Fibroblast of villous mesenchyme (primary cell): ENCODE results near the gene SOBP. TPM values are rescaled to one million over a fixed set of nuclear protein-coding genes. Genes with fewer than 3 reads are reported as not detected.
A peak's percentile ranks its signal among the peaks of the same experiment; 100 is the strongest.
"Not testable (repeated sequence)": the region's sequence is repeated elsewhere in the genome, so short reads cannot be mapped to it uniquely, and the experiment has no call there.

Experiments used
- DNase-seq: peaks from one replicate; pipeline ENCODE4 v3.0.0-alpha.2; 2010; ENCODE audit warnings: low read depth
- H3K4me3 ChIP-seq: 2 replicates; pipeline ENCODE4 v1.5.1; 2011; ENCODE audit warnings: low read depth, mild to moderate bottlenecking, low read length
- total RNA-seq: library from RNA; depleted of rRNA; stranded (reverse); fragments of >200 nt; gene quantifications from 2 replicates; pipeline ENCODE4 v1.2.3, GENCODE V29; 2012
- TF ChIP-seq, protein P1 (sequence below): IDR thresholded peaks from 2 replicates; pipeline ENCODE4 v1.5.1; 2012; ENCODE audit warnings: low read depth, mild to moderate bottlenecking, low read length; ENCODE audit not compliant: insufficient read depth

The SOBP gene
- total RNA-seq, 1 donor = 1.3 TPM

DNA sequence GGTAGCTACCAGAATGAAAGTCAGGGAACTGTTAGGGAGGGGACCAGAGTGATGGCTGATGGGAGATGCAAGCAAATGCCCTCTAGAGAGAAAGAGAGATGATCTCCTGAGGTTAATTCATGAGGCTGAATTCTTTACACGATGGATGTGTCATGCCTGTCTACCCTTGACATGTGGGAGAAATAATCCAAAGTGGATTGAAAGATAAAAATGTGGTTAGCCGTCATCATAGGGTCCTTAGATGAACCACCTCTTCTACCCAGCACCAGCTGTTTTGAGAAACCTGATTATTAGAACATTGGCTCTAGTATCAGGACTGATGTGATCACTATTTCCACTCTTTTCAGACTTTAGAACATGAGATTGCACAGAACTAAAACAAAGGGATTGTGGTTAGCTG is 53.6 kb downstream of the SOBP start:
- H3K4me3 ChIP-seq = no peak overlapping the region
- TF ChIP-seq, protein P1, sequence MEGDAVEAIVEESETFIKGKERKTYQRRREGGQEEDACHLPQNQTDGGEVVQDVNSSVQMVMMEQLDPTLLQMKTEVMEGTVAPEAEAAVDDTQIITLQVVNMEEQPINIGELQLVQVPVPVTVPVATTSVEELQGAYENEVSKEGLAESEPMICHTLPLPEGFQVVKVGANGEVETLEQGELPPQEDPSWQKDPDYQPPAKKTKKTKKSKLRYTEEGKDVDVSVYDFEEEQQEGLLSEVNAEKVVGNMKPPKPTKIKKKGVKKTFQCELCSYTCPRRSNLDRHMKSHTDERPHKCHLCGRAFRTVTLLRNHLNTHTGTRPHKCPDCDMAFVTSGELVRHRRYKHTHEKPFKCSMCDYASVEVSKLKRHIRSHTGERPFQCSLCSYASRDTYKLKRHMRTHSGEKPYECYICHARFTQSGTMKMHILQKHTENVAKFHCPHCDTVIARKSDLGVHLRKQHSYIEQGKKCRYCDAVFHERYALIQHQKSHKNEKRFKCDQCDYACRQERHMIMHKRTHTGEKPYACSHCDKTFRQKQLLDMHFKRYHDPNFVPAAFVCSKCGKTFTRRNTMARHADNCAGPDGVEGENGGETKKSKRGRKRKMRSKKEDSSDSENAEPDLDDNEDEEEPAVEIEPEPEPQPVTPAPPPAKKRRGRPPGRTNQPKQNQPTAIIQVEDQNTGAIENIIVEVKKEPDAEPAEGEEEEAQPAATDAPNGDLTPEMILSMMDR = no peak
- no peak for DNase-seq

DNA sequence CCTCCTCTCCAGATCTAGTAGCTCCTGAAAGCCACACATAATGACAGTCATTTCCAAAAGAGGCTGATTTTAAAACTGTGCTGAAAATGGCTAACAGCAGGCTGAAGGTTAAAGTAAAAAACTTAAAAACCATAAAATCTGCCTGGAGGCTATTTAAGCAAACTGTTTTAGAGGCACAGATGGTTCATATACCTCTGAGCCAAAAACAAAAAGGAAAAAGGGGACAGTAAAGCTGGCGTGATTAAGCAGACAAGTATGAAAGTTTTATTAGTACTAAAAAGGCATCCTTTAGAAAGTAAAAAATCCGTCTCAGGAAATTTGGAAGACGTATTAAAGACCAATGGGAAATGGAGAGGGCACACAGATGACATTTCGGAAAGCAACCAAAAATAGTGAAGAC is 55.8 kb downstream of the SOBP start:
- H3K4me3 ChIP-seq = no peak overlapping the region
- TF ChIP-seq, protein P1 = no peak
- peak; percentile 55 for DNase-seq

DNA sequence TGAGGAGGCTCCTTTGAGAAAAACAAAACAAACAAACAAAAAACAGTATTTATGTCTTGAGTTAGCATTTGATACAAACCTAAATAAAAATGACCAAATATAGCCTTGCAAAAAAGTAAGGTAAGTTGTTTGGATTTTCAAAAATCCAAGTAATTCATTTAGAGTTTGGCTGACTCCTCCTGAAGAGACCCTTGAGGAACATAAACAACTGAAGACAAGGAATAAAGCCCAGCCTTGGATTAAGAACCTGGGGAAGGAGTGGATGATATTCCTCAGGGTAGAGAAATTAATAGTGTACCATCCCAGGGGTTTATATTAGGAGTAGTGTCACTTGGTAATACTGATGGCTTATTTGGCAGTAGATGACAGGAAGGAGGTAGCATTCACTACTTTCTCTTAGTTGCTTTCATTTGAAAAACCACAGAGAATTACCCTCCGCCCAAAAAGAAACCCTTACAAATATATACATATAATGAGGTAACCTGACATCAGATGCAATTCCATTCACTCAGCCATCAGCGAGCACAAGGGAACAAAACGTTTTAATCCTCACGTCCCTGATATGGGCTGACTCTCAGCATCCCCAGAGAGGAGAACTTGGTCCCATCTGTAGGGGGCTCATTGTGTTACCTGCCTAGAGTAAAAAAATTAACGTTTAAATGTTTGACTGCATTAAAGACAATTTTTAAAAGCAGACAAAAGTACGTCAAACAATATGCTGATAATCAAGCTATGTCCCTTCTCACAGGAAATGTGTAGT is 57.0 kb downstream of the SOBP start:
- TF ChIP-seq, protein P1 = no peak
- DNase-seq = no peak

DNA sequence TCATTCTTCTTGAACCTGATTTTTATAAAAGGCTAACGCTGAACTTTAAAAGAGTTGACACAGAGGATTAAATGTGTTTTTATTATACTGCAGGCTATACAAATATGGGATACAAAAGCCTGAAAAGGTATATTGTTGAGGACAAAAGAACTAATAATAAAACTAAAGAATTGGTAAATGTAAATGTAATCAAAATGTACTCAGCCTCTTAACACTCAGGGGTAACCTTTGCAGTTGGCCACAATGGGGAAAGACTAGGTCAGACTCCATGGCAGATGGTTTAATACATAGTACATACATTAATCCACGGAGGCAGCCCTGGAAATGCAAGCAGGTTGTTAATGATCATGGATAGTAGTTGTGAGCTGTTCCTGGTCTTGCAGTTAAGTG is 57.5 kb downstream of the SOBP start:
- no peak for DNase-seq
- TF ChIP-seq, protein P1 = no peak
- H3K4me3 ChIP-seq = no peak overlapping the region

More for the DNA sequence above, 57.0 kb downstream of the SOBP start:
- no peak overlapping the region for H3K4me3 ChIP-seq

DNA sequence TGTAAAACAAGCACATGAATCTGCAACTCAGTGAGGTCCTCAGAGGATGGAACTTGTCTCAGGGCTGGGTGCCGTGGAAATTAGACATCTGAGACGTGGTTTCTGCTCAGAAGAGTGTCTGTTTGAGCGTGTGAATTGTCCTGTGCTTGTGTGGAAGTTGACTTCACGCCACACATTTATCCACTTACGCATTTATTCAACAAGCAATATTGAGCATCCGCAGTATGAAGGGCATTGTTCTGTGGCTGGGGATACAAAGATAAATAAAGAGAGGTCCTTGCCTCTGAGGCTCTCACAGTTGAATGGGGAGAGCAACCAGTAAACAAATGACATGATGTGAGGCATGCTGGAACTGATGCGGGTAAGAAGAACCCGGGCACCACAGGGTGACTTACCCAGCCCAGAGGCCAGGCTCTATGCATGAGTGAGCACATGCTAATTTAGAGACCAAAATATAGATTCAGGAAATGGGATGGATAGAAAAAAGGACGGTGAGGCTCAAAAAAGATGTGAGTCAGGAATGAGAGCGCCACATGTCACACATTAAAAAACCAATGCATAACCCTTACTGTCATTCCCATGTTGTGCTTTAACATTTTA is 60.4 kb downstream of the SOBP start:
- no peak for DNase-seq

DNA sequence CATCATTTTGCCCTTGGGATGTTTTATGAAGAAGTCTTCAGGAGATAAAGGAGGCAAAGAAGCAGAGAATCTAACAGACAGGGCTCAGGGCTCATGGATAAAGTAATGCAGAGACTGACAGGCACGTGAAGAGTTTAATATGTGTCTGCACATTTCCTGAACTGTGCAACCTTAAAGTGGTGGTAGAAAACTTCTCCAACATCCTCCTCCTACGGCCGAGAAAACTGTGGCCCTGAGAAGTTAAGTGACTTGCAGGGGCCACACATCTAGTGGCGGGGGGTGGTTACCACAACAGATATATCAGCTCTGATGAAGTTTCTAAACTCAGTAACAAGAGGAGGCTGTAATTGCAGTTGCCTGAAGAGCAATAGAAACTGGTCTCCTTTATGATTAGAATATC is 61.0 kb downstream of the SOBP start:
- no peak for DNase-seq
- TF ChIP-seq, protein P1 = no peak
- H3K4me3 ChIP-seq = no peak overlapping the region

More for the DNA sequence above, 60.4 kb downstream of the SOBP start:
- TF ChIP-seq, protein P1 = no peak
- H3K4me3 ChIP-seq = no peak overlapping the region

DNA sequence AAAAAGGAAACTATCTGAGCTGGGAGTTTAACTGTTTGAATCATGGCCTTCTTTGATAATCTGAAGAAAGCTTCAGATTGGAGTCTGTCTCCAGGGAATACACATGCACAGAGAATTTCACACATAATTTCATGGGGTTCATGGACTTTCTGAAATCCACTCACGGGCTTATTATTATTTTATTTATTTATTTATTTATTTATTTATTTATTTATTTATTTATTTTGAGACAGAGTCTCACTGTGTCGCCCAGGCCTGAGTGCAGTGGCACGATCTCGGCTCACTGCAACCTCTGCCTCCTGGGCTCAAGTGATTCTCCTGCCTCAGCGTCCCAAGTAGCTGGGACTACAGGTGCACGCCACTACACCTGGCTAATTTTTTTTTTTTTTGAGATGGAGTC is 63.2 kb downstream of the SOBP start:
- not testable (repeated sequence) for H3K4me3 ChIP-seq, DNase-seq
